Kidney (tissue), 14 donors: ENCODE measurements around the gene TINAGL1. TPM values are rescaled to one million over a fixed set of nuclear protein-coding genes. Genes with fewer than 3 reads are reported as not detected.

Source experiments
- DNase-seq, 5 donors: peaks; one replicate each; pipeline ENCODE4 v3.0.0-alpha.2; 2013 to 2020
- FAIRE-seq: peaks from 2 replicates; lab custom pipeline; 2012; peaks lifted over from hg19 to GRCh38; lab: Jason Lieb, UNC
- H3K27ac ChIP-seq, 2 donors: one replicate each; pipeline ENCODE4 v1.7.0; 2013; ENCODE audit warnings: low read depth in 2 of 2, low read length in 2 of 2, inconsistent platforms in 1 of 2
- H3K27me3 ChIP-seq: one replicate; pipeline ENCODE4 v1.7.1; 2013; ENCODE audit warnings: low read length, inconsistent platforms; ENCODE audit not compliant: control insufficient read depth, insufficient read depth
- H3K36me3 ChIP-seq, 3 donors: one replicate each; pipeline versions ENCODE4 v1.7.0 to v1.7.1; 2013; ENCODE audit warnings: low read length in 3 of 3, control low read depth in 1 of 3, inconsistent platforms in 1 of 3; ENCODE audit not compliant: insufficient read depth in 3 of 3, control insufficient read depth in 2 of 3
- H3K4me1 ChIP-seq, 3 donors: one replicate each; pipeline versions ENCODE4 v1.7.0 to v1.7.1; 2013; ENCODE audit warnings: low read length in 3 of 3, inconsistent platforms in 1 of 3, low read depth in 1 of 3; ENCODE audit not compliant: control insufficient read depth in 2 of 3, insufficient read depth in 2 of 3
- H3K4me3 ChIP-seq, 3 donors: one replicate each; pipeline versions ENCODE4 v1.7.0 to v1.8.1; 2013; ENCODE audit warnings: low read length in 3 of 3, control low read depth in 1 of 3, inconsistent platforms in 1 of 3
- H3K9ac ChIP-seq, 3 donors: one replicate each; pipeline versions ENCODE4 v1.7.0 to v1.7.1; 2013; ENCODE audit warnings: low read length in 3 of 3, control low read depth in 1 of 3, inconsistent platforms in 1 of 3
- H3K9me3 ChIP-seq, 3 donors: one replicate each; pipeline versions ENCODE4 v1.7.0 to v1.7.1; 2013; ENCODE audit warnings: low read length in 3 of 3, control low read depth in 1 of 3, inconsistent platforms in 1 of 3; ENCODE audit not compliant: control insufficient read depth in 2 of 3, insufficient read depth in 1 of 3
- intact Hi-C: fragments of 100-400 bp; cut with DNase I; formaldehyde crosslinking; loops from one replicate; pipeline ENCODE4 v1.11.1; 2022
- polyA plus RNA-seq: library from polyadenylated mRNA; stranded (reverse); fragments of 350-450 nt; fragmentation: Illumina TruSeq; extraction: RNeasy Lipid Tissue Mini Kit (QIAGEN cat#74804); gene quantifications from one replicate; pipeline ENCODE4 v1.2.3, GENCODE V29; 2014; ENCODE audit warnings: low read depth, low replicate concordance; ENCODE audit not compliant: insufficient read depth
- total RNA-seq: library from RNA; stranded (reverse); fragmentation: NEBNext Ultra II Directional; extraction: Animal tissue kit (Norgen Biotek cat#: 25700); gene quantifications from one replicate; pipeline ENCODE4 v1.2.1, GENCODE V29; 2021
- TF ChIP-seq, protein P1 (sequence below): IDR thresholded peaks from 3 replicates; pipeline ENCODE4 v1.5.1; 2012; ENCODE audit warnings: mild to moderate bottlenecking, moderate library complexity, borderline replicate concordance; ENCODE audit not compliant: insufficient read depth; ENCODE audit errors: extremely low read depth
- donor health status: control.
- donor health status: control.
- donor health status: control.
- donor health status: control.
- donor health status: control.
- donor health status: DM: yes; HTN: yes; CAD: no.
- donor health status: Normal renal cell carcinoma (clear cell type).

The TINAGL1 gene
- total and polyA plus RNA-seq, 2 donors from 2014 or later, result 171 to 246 TPM

DNA sequence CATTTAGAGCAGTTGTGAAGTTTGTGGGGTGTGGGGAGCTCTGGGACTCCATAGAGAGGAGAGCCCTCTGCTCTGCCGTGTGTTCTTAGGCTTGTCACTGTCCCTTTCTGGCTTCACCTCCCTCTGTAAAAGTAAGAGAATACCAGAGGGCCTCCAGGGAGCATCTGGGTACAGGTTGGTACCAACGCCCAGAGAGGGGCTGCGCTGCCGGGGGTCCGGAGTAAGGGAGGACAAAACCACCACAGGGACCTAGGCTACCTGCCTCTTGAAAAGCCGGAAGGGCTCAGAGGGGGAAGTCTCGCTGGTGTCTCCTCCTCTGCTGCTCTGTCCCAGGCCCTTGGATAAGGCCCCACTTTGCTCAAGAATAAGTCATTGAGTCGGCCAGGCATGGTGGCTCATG lies 3.1 kb upstream of the TINAGL1 start:
- Histone ChIP-seq H3K4me1 (peaks cover 3 to 45% (median 34%) of the 10 kb centered on the region in 3 donors), H3K4me3 (no peak overlapping the region), H3K27me3 (no peaks in the 10 kb centered on the region), H3K27ac (peak overlapping the region; percentile 56 to 59), H3K9ac (no peak overlapping the region), H3K36me3 (no peaks in the 10 kb centered on the region), H3K9me3 (no peaks in the 10 kb centered on the region)
- DNase-seq, result peak in 1 of 5 donors; percentile 41
- no peak for FAIRE-seq
- intact Hi-C loops, result no loop called here
- TF ChIP-seq, protein P1, sequence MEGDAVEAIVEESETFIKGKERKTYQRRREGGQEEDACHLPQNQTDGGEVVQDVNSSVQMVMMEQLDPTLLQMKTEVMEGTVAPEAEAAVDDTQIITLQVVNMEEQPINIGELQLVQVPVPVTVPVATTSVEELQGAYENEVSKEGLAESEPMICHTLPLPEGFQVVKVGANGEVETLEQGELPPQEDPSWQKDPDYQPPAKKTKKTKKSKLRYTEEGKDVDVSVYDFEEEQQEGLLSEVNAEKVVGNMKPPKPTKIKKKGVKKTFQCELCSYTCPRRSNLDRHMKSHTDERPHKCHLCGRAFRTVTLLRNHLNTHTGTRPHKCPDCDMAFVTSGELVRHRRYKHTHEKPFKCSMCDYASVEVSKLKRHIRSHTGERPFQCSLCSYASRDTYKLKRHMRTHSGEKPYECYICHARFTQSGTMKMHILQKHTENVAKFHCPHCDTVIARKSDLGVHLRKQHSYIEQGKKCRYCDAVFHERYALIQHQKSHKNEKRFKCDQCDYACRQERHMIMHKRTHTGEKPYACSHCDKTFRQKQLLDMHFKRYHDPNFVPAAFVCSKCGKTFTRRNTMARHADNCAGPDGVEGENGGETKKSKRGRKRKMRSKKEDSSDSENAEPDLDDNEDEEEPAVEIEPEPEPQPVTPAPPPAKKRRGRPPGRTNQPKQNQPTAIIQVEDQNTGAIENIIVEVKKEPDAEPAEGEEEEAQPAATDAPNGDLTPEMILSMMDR, result no peak

DNA sequence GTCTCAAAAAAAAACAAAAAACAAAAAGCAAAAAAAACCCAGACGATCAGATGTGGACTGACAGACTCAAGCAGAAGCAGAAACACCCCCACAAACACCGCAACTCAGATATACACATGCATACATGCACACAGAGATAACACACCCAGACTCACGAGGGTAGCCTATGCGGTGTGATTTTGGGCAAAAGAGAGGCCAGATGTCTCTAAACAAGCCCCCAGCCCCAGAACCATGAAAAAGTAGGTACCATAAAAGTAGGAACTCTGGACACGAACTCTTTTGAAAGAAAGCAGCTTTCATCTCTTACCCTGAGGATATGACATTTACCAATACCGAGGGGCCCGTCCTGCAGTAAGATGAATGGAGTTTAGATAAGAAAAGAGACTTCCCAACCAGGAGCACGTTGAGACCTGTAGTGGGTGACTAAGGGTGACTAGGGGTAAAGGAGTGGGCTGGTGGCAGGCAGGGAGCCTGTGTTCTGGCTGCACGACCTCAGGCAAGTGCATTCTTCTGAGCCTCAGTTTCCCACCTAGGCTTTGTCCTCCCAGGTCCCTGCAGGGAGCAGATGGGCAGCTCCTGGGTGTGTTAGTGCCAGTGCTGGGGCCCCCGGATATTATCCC lies 1.5 kb upstream of the TINAGL1 start:
- FAIRE-seq, result no peak
- H3K27ac ChIP-seq, result peak overlapping the region; percentile 92 to 97
- DNase-seq, result no peak
- intact Hi-C loops, result no loop called here
- no peaks in the 10 kb centered on the region for H3K9me3 ChIP-seq
- peaks cover 3 to 41% (median 35%) of the 10 kb centered on the region in 3 donors for H3K4me1 ChIP-seq
- no peak overlapping the region for H3K4me3 ChIP-seq
- no peaks in the 10 kb centered on the region for H3K27me3 ChIP-seq
- TF ChIP-seq, protein P1, result no peak
- H3K9ac ChIP-seq, result peak overlapping the region in 1 of 3 donors; percentile 98
- H3K36me3 ChIP-seq, result no peaks in the 10 kb centered on the region

DNA sequence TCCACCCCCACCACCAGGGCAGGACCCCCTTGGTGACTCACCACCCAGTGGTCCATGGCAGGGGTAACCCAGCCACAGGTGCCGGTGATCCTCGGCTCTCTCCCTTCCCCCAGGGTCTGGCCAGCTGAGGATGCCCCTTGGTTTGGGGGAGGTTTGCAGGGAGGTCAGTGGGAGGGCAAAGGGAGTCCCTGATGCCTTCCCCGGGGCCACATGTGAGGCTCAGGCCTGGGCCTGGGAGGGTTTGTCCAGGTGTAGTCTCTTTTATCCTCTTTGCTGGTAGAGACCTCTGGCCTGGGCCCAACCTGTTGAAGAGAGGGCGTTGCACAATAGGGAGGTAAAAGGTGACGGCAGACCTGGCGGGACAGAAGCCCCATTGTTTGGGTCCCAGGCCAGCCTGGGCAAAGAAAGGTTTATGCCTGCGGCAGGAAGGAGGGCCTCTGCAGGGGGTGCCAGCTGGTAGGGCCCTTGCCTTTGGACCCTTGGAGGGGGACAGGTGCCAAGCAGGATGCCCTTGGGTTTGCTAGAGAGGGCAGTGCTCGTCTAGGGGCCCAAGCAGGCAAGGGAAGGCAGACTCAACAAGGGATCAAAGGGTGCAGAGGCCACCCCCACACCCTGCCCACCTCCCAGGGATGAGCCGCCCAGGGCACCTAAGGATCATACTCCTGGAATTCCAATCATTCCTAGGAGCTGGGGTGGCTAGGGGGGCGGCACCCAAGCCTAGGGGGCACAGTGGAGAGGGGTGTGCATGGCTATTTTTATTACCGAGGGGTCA lies 760 bp upstream of the TINAGL1 start:
- Histone ChIP-seq H3K27ac (peak overlapping the region; percentile 92 to 97), H3K27me3 (no peaks in the 10 kb centered on the region), H3K9me3 (no peaks in the 10 kb centered on the region), H3K4me1 (peaks cover 3 to 45% (median 38%) of the 10 kb centered on the region in 3 donors), H3K9ac (peak overlapping the region in 2 of 3 donors; percentile 4 to 98), H3K36me3 (no peaks in the 10 kb centered on the region), H3K4me3 (peak overlapping the region in 2 of 3 donors; percentile 62 to 97)
- TF ChIP-seq, protein P1, result no peak
- no peak for FAIRE-seq
- peak in 2 of 5 donors; percentile 19 to 92 for DNase-seq
- intact Hi-C loops, result no loop called here
